ENCODE results near the gene USP11. TPM values are rescaled to one million over a fixed set of nuclear protein-coding genes. Genes with fewer than 3 reads are reported as not detected.

Gene USP11
- total RNA-seq, 1 experiment from 2014 or later = 153 TPM

- H3K4me2 ChIP-seq (ENCODE audit: insufficient read depth, insufficient read length, low read length) = no peak overlapping the region
- no peak overlapping the region for H2BK20ac ChIP-seq (ENCODE audit: low read depth, low read length, poor library complexity, severe bottlenecking)
- H3K18ac ChIP-seq (ENCODE audit: insufficient read length, low read depth, low read length) = no peak overlapping the region
- H2BK120ac ChIP-seq (ENCODE audit: low read depth, low read length, poor library complexity, severe bottlenecking) = no peak overlapping the region
- TF ChIP-seq CTCF (conservative IDR thresholded peaks at IDR 0.05) = no peak
- no peaks in the 10 kb centered on the region for H3K9me3 ChIP-seq (ENCODE audit: control insufficient read depth, low read depth, low read length)
- Mint-ChIP-seq H3K27ac (no peak overlapping the region; a peak in 1 of 7 replicates), H3K4me3 (no peak overlapping the region), H3K9me3 (no peaks in the 10 kb centered on the region; a peak in 1 of 5 replicates), H3K27me3 (ENCODE audit: low read depth) (no peaks in the 10 kb centered on the region; the same call in 1 of the 2 replicates), H3K36me3 (ENCODE audit: insufficient read depth in 1 of 3, low read depth in 3 of 3) (peaks cover 77 to 90% (median 86%) of the 10 kb centered on the region in 3 experiments), H3K4me1 (peaks cover 11% of the 10 kb centered on the region in 2 experiments)
- no CpG with 5 or more reads among the region's 4 CpGs for WGBS (ENCODE audit: extremely low coverage, insufficient read length, low lambda C conversion rate)
- H2BK12ac ChIP-seq (ENCODE audit: insufficient read length, low read depth, low read length) = no peak overlapping the region
- H4K20me1 ChIP-seq (ENCODE audit: control insufficient read depth, insufficient read depth, insufficient read length) = peaks cover 2% of the 10 kb centered on the region
- no peak overlapping the region for H3K27ac ChIP-seq (ENCODE audit: insufficient read length, low read depth, low read length)
- peaks cover 3% of the 10 kb centered on the region for H3K23me2 ChIP-seq (ENCODE audit: insufficient read length, low read depth, low read length, poor library complexity, severe bottlenecking)
- H3K23ac ChIP-seq (ENCODE audit: insufficient read length, low read depth, low read length) = no peak overlapping the region
- no peak overlapping the region for H3K4ac ChIP-seq (ENCODE audit: low read depth, low read length)
- H3K56ac ChIP-seq (ENCODE audit: insufficient read length, low read depth, low read length) = no peak overlapping the region
- H4K91ac ChIP-seq (ENCODE audit: insufficient read length, low read depth, low read length) = no peak overlapping the region
- H2AFZ ChIP-seq (ENCODE audit: low read length) = no peak overlapping the region
- peaks cover 5% of the 10 kb centered on the region for H3K79me1 ChIP-seq (ENCODE audit: insufficient read depth, low read depth, low read length, poor library complexity, severe bottlenecking)
- H3K27me3 ChIP-seq (ENCODE audit: insufficient read depth, low read length) = no peaks in the 10 kb centered on the region
- peaks cover 4% of the 10 kb centered on the region; the same call in 1 of the 2 replicates for H3K4me1 ChIP-seq (ENCODE audit: insufficient read depth, low read length)
- H2BK15ac ChIP-seq (ENCODE audit: low read depth, low read length) = no peak overlapping the region
- H4K8ac ChIP-seq (replicated peaks; ENCODE audit: insufficient read length, low read depth, low read length) = no peak overlapping the region
- peaks cover 17% of the 10 kb centered on the region; the same call in 1 of the 2 replicates for H3K79me2 ChIP-seq (ENCODE audit: insufficient read depth, low read length)
- no peak overlapping the region for H3K9ac ChIP-seq (ENCODE audit: extremely low read depth, insufficient read length, low read length)
- DNase-seq = no peak
- no peak overlapping the region for H3T11ph ChIP-seq (ENCODE audit: low read length)
- no peak overlapping the region for H2BK5ac ChIP-seq (ENCODE audit: insufficient read length, low read length)
- no peak overlapping the region for H4K5ac ChIP-seq (ENCODE audit: insufficient read length, low read depth, low read length)
- no peak overlapping the region for H3K14ac ChIP-seq (ENCODE audit: insufficient read depth, low read length)
- no peak overlapping the region for H2AK5ac ChIP-seq (ENCODE audit: insufficient read length, low read length)
Observed at GRCh38 chrX:47224896-47225290, 7.9 kb upstream of the USP11 start.
